CD4-positive, alpha-beta T cell treated with Interleukin-10 for 1 hour (primary cell): ENCODE results near the gene ABCA1.
A peak's percentile ranks its signal among the peaks of the same experiment; 100 is the strongest.

ENCODE experiments used
- DNase-seq: peaks from one replicate; pipeline ENCODE4 v3.0.0-alpha.2; 2020

Gene ABCA1

GRCh38 chr9:104747565-104748358 is 180.2 kb downstream of the ABCA1 start, which contains the start of gene NIPSNAP3A:
NIPSNAP3A (plus strand) TSS chr9:104747683; CDS start chr9:104747793, 110 bp downstream.
- peak; percentile 89 for DNase-seq

DNA sequence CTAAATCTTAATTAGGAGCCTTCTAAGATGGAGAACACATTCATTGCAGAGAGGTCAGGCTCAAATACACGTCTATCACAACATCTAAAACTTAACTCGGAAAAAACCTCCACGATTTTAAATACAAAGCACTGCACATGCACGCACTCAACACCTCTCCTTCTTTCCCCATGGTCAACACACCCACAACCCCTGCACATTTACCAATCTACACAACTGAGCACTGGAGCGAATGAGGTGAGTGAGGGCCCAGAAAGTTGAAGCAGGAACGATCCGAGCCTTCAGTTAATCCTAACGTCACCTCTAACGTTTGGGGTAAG is 180.8 kb downstream of the ABCA1 start:
- DNase-seq = no peak

GRCh38 chr9:104746798-104747197 is 181.2 kb downstream of the ABCA1 start:
- no peak for DNase-seq

GRCh38 chr9:104746285-104746684 is 181.7 kb downstream of the ABCA1 start:
- no peak for DNase-seq

DNA sequence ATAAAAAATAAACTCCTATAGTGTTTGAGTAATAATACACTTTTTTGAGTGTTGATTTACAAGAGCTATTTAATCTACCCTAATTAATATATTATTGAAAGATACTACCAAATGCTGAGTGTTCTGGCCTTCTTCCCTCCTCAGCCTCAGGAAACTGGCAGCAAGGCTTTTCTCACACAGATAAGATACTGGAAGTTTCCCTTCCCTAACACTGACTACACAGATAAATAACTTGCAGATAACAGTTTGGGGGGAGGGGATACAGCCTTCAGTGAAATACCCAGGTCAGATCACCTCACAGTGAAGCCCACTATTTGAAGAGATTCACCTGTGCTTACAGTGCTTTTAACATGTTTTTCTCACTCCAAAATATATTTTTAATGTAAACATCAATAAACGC is 182.1 kb downstream of the ABCA1 start:
- DNase-seq = no peak

DNA sequence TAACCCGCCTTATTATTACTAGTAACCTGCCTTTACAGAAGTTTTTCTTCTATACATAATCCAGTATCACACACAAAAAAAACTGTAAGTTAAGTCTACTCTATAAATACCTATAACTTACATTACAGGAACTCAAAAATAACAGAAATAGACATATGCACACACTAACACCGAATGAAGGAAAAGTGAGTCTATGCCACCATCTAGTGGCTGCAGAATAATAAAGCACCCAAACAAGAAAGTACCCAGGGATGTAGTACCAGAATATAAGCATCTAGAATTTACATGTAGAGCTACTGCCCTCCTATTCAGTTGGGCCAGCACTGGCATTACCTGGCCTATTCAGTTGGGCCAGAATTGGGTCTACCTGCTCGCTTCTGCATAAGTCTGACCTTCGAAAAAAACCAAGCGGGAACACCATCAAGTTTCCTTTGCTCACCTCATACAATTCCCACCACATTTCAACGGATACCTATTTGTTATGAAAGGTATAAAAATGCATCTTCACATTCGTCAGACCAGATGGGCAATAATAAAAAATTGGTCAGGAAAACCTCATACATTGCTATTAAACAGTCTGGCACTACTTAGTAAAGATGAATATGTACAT is 184.5 kb downstream of the ABCA1 start:
- DNase-seq = peak; percentile 80

GRCh38 chr9:104740621-104741020 is 187.3 kb downstream of the ABCA1 start:
- DNase-seq = no peak

GRCh38 chr9:104738452-104738851 is 189.5 kb downstream of the ABCA1 start:
- no peak for DNase-seq
